GM10266 (cell line): ENCODE measurements around the gene ANKFY1.
"Not testable (repeated sequence)": the region's sequence is repeated elsewhere in the genome, so short reads cannot be mapped to it uniquely, and the experiment has no call there.

Source experiments
- DNase-seq: peaks from one replicate; pipeline ENCODE4 v3.0.0; 2012; ENCODE audit errors: extremely low spot score
- TF ChIP-seq, protein P1 (sequence below): IDR thresholded peaks from 2 replicates; pipeline ENCODE4 v1.5.1; 2012; ENCODE audit warnings: mild to moderate bottlenecking, low read depth; ENCODE audit not compliant: control insufficient read depth, insufficient read depth; ENCODE audit errors: missing control alignments

Gene ANKFY1

DNA sequence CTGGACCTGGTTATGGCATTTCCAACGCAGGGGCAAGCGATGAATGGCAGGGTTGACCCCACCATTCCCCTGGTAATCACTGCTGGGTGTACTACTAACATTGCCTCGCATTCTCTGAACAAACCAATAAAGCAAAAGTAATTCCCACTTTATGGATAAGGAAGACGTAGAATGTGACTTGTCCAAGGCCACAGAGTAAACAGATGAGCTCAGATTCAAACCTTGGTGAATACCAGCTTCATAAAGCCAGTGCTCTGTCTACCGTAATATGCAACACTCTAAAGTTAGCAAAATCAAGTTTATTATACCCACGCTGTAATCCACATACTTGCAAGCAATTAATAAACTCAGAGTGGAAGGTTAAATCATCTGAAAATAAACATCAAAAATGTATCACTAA lies 59.6 kb downstream of the ANKFY1 start:
- TF ChIP-seq, protein P1, sequence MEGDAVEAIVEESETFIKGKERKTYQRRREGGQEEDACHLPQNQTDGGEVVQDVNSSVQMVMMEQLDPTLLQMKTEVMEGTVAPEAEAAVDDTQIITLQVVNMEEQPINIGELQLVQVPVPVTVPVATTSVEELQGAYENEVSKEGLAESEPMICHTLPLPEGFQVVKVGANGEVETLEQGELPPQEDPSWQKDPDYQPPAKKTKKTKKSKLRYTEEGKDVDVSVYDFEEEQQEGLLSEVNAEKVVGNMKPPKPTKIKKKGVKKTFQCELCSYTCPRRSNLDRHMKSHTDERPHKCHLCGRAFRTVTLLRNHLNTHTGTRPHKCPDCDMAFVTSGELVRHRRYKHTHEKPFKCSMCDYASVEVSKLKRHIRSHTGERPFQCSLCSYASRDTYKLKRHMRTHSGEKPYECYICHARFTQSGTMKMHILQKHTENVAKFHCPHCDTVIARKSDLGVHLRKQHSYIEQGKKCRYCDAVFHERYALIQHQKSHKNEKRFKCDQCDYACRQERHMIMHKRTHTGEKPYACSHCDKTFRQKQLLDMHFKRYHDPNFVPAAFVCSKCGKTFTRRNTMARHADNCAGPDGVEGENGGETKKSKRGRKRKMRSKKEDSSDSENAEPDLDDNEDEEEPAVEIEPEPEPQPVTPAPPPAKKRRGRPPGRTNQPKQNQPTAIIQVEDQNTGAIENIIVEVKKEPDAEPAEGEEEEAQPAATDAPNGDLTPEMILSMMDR, result no peak
- no peak for DNase-seq

DNA sequence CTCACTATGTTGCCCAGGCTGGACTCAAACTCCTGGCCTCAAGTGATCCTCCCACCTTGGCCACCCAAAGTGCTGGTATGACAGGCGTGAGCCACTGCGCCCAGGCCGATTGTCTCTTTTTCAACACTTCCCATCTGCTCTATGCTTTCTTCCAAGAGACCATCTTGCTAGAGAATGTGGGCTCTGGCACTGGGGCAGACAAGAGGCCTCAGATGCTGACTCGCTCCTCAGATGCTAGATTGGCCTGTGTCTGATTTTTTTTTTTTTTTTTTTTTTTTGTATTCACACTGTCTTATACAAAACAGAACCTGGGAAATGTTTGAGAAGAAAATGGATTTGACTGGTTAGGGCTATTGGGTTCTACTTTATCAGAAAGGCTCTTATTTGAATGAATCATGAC lies 62.6 kb downstream of the ANKFY1 start:
- TF ChIP-seq, protein P1, result no peak
- no peak for DNase-seq

DNA sequence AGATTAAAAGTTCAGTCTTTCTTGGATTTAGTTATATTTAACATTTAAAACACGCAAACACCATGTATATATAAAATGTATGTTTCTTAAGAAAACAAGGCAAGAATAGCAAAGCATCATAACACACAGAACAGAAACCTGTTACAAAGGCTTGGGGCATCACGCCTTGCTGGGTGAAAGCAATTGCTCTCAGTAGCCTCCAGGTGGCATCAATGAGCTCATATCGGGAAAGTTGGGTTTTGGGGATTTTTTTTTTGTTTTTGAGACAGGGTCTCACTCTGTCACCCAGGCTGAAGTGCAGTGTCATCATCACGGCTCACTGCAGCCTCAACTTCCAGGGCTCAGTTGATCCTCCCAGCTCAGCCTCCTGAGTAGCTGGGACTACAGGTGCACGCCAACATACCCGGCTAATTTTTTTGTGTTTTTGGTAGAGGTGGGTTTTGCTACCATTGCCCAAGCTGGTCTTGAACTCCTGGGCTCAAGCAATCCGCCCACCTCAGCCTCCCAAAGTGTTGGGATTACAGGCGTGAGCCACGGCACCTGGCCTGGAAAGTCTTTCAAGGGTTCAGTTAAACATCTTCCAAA lies 63.9 kb downstream of the ANKFY1 start:
- peak; percentile 78 for DNase-seq
- TF ChIP-seq, protein P1, result peak; percentile 76

DNA sequence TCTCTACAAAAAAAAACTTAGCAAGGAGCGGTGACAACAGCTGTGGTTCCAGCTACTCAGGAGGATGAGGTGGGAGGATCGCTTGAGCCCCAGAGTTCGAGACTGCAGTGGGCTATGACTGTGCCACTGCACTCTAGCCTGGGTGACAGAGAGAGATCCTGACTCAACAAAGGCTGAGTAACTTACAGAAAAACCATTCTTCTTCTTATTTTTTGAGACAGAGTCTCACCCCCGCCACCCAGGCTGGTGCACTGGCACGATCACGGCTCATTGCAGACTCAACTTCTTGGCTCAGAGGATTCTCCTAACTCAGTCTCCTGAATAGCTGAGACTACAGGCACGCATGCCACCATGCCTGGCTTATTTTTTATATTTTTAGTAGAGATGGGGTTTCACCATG lies 64.8 kb downstream of the ANKFY1 start:
- DNase-seq, result no peak
- TF ChIP-seq, protein P1, result no peak

DNA sequence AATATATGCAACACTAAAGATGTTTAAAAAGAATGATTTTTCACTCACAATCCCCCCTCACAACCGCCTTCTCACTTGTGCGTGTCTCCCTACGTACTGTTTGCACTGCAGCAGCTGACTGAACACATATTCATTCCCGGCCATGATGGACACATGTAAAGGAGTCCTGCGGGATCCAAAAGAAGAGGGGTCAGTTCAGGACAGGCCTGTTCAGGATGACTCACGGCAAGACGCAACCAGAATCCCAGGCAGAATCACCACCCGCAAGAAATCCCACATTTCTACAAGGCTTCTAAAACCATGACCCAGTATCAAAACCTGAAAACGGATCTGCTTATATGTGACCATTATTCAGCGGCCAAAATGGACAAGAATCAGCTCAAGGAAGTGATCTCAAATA lies 68.5 kb downstream of the ANKFY1 start:
- DNase-seq, result no peak
- TF ChIP-seq, protein P1, result no peak

DNA sequence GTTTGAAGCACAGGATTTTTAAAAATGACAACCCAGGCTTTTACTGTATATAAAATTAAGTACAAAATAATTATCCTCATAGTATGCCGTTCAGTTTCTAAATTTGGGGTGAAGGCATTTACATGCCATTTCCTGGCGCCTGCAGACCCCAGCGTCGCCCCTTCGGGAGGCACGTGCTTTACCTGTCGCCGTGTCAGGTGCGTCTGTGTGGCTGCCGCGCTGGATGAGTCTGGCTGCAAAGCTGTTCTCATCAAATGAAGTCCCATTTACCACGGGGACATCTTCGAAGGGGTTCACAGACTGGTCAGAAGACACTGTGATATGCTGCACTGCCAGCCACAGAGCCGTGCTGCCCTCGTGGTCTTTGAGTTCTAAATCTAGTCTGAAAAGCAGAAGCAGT lies 69.0 kb downstream of the ANKFY1 start:
- no peak for DNase-seq
- TF ChIP-seq, protein P1, result no peak

DNA sequence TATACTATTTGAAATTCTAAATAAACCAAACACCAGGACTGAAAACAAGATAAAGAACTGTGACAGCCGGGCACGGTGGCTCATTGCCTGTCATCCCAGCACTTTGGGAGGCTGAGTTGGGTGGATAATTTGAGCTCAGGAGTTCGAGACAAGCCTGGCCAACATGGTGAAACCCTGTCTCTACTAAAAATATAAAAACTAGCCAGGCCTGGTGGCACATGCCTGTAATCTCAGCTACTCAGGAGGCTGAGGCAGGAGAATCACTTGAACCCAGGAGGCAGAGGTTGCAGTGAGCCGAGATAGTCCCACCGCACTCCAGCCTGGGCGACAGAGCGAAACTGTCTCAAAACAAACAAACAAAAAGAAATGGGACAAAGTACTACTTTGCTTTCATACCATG lies 73.0 kb downstream of the ANKFY1 start:
- not testable (repeated sequence) for DNase-seq

DNA sequence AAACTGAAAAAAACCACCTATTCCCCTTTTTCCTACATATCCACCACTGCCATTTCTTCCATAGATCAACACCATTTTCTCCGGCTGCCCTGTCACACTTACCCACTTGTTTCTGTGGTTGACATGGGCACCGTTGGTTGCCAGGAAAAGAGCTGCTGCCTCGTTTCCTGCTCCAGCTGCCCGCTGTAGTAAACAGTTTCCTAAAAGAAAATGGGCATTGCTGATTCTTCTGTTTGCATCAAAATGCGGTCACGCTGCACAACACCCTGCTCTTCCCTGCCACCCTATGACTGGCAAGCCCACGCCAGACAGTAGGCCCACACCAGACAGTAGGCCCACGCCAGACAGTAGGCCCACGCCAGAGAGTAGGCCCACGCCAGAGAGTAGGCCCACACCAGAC lies 74.5 kb downstream of the ANKFY1 start:
- TF ChIP-seq, protein P1, result no peak
- DNase-seq, result no peak
